ENCODE results near the gene DDX52. TPM values are rescaled to one million over a fixed set of nuclear protein-coding genes. Genes with fewer than 3 reads are reported as not detected.
"Not testable (repeated sequence)": the region's sequence is repeated elsewhere in the genome, so short reads cannot be mapped to it uniquely, and the experiment has no call there.

DDX52 gene, protein sequence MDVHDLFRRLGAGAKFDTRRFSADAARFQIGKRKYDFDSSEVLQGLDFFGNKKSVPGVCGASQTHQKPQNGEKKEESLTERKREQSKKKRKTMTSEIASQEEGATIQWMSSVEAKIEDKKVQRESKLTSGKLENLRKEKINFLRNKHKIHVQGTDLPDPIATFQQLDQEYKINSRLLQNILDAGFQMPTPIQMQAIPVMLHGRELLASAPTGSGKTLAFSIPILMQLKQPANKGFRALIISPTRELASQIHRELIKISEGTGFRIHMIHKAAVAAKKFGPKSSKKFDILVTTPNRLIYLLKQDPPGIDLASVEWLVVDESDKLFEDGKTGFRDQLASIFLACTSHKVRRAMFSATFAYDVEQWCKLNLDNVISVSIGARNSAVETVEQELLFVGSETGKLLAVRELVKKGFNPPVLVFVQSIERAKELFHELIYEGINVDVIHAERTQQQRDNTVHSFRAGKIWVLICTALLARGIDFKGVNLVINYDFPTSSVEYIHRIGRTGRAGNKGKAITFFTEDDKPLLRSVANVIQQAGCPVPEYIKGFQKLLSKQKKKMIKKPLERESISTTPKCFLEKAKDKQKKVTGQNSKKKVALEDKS
- 10 to 100 TPM; 24.9 to 26.2 TPM for total RNA-seq

DNA sequence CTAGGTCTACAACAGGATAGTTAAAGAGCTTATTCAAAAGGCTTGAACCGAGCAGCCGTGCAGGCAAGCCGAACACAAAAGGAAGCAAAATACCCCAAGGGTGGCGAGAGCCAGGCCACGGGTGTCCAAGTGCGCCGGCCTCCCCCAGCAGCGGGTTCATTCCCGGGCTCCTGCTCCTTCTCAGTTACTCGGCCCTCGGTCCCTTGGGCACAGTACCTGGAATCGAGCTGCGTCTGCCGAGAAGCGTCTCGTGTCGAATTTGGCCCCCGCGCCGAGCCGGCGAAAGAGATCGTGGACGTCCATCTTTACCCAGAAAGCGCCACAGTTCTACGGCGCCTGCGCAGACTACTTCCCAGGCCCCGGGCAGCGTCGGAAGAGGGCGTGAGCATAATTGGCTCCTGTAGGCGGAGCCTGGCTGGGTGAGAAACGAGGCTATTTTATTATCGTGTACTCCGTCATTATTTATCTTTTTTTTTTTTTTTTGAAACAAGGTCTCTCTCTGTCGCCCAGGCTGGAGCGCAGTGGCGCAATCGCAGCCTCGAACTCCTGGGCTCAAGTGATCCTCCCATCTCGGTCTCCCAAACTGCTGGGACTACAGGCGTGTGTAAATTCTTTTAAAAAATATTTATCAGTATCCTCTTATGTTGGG, at the start of gene DDX52:
DDX52 (minus strand) TSS at position 329 of the 649 bp plus-strand sequence; CDS start at position 303, 26 bp downstream.
- Mint-ChIP-seq H3K27ac (peak within 1 kb of the TSS; percentile 78), H3K27me3 (peaks cover 18% of the 10 kb centered on the region), H3K4me1 (ENCODE audit: low read depth) (peaks cover 23% of the 10 kb centered on the region), H3K9me3 (no peaks in the 10 kb centered on the region), H3K4me3 (peak within 1 kb of the TSS; percentile 92), H3K36me3 (peaks cover 18% of the 10 kb centered on the region)
- DNase-seq, result peak; percentile 93
- intact Hi-C loops (cut with micrococcal nuclease), result loop anchor here (2.0 to 10.0 kb wide), 4 partner anchors 34 to 149 kb away; partner anchors contain the start of gene SYNRG
- POLR2A ChIA-PET, result no interaction called here
- CTCF ChIA-PET, result interaction anchor here (1.8 kb wide), 1 partner anchor 149 kb away, joined by 5 read pairs; no protein-coding TSS in a partner anchor

DNA sequence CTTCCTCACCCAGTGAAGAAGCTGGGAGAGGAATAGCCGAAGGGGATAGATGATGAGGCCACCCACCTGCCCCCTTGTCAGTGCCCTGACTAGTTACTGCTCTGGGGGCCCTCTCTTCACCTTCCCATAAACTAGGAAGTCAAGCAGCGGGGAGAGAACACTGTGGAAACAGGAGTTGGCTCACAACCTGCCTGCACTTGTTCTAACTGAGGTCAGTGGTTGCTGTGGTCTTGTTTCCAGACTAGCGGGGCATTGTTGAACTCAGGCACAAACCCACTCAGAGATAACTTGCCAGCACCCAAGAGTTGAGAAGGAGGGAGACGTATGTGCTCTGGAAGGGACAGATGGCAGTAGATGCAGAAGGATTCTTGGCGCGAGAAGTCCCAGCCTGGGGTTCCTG, 48.6 kb upstream of the DDX52 start:
- Mint-ChIP-seq H3K4me3 (no peak overlapping the region), H3K4me1 (ENCODE audit: low read depth) (peaks cover 2% of the 10 kb centered on the region), H3K27me3 (peaks cover 7% of the 10 kb centered on the region), H3K9me3 (peaks cover 4% of the 10 kb centered on the region), H3K27ac (no peak overlapping the region), H3K36me3 (no peaks in the 10 kb centered on the region)
- ChIA-PET POLR2A (no interaction called here), CTCF (no interaction called here)
- no peak for DNase-seq
- intact Hi-C loops (cut with micrococcal nuclease), result no loop called here

DNA sequence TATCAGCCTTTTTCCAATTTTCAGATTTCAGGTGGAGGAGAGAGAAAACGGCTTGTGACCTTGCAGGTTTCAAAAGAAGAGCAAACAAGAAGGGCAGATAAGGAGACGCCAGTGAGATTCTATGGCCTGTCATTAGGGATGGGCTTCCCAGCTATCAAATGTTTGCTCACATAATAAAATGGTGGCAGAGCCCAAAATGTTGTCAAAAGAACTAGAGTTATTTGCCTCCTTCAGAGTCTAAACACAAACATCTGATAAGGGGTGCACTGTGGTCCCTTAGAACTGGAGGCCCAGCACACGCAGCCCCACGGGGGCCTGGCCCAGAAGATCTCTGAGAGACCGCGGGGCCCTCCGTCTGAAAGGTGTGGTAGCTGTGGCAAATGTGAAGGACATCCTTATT, 46.1 kb upstream of the DDX52 start:
- no peak overlapping the region for H3K4me3 Mint-ChIP-seq
- ChIA-PET CTCF (interaction anchor here (1.4 kb wide), 1 partner anchor 11 kb away, joined by 6 read pairs; no protein-coding TSS in a partner anchor), POLR2A (no interaction called here)
- no peak overlapping the region for H3K27ac Mint-ChIP-seq
- no peaks in the 10 kb centered on the region for H3K4me1 Mint-ChIP-seq (ENCODE audit: low read depth)
- H3K36me3 Mint-ChIP-seq, result no peaks in the 10 kb centered on the region
- DNase-seq, result no peak
- H3K9me3 Mint-ChIP-seq, result no peaks in the 10 kb centered on the region
- intact Hi-C loops (cut with micrococcal nuclease), result no loop called here
- no peaks in the 10 kb centered on the region for H3K27me3 Mint-ChIP-seq

DNA sequence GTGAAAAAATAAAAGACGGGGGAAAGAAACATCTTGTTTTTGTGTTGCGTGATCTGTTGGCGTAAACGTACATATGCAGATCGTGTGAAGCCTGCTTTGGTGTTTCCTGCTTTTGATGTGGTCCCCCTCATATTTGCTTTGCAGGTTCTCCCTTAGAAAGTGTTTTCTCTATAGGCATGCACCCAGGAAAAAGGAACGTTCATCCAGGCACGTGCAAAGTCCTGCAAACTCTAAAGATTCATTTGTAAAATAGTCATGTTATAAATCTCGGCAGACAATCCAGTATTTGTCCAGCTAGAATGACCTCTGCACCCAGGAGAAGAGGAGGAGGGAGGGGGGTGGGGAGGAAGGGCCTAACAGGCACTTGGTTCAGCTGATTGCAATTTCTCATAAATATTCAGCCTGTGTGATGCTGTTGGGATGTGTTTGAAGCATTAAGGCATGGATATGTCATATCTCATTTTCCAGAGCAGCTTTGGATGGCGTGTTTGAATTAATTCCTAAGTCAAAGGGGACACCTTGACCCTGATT, 40.3 kb upstream of the DDX52 start:
- no peak overlapping the region for H3K4me3 Mint-ChIP-seq
- H3K36me3 Mint-ChIP-seq, result no peaks in the 10 kb centered on the region
- intact Hi-C loops (cut with micrococcal nuclease), result no loop called here
- peaks cover 2% of the 10 kb centered on the region for H3K9me3 Mint-ChIP-seq
- ChIA-PET POLR2A (no interaction called here), CTCF (no interaction called here)
- H3K4me1 Mint-ChIP-seq (ENCODE audit: low read depth), result peaks cover 2% of the 10 kb centered on the region
- DNase-seq, result no peak
- H3K27me3 Mint-ChIP-seq, result peaks cover 3% of the 10 kb centered on the region
- no peak overlapping the region for H3K27ac Mint-ChIP-seq

DNA sequence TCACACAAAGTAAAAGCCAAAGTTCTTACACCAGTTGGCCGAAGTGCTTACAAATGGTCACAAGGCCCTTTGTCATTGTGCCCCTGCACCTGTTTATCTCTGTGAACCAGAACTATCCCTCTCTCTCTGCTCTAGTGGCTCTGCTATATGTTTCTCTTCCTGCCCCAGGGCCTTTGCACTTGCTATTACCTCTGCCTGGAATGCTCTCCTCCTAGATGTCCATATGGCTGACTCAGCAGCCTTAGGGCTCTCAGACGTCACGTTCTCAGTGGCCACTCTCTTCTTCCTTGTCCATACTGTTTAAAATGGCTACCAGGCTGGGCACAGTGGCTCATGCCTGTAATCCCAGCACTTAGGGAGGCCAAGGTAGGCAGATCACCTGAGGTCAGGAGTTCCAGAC, 38.8 kb upstream of the DDX52 start:
- ChIA-PET POLR2A (no interaction called here), CTCF (no interaction called here)
- Mint-ChIP-seq H3K9me3 (peaks cover 4% of the 10 kb centered on the region), H3K27ac (no peak overlapping the region), H3K4me1 (ENCODE audit: low read depth) (peaks cover 2% of the 10 kb centered on the region), H3K4me3 (no peak overlapping the region), H3K27me3 (peaks cover 5% of the 10 kb centered on the region), H3K36me3 (no peaks in the 10 kb centered on the region)
- intact Hi-C loops (cut with micrococcal nuclease), result no loop called here
- DNase-seq, result no peak

DNA sequence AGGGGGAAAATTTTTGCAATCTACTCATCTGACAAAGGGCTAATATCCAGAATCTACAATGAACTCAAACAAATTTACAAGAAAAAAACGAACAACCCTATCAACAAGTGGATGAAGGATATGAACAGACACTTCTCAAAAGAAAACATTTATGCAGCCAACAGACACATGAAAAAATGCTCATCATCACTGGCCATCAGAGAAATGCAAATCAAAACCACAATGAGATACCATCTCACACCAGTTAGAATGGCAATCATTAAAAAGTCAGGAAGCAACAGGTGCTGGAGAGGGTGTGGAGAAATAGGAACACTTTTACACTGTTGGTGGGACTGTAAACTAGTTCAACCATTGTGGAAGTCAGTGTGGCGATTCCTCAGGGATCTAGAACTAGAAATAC, 36.7 kb upstream of the DDX52 start:
- H3K4me1 Mint-ChIP-seq (ENCODE audit: low read depth); H3K9me3 Mint-ChIP-seq; CTCF ChIA-PET; H3K27ac Mint-ChIP-seq; POLR2A ChIA-PET; H3K4me3 Mint-ChIP-seq; DNase-seq; H3K36me3 Mint-ChIP-seq; intact Hi-C loops (cut with micrococcal nuclease): not testable (repeated sequence)
- H3K27me3 Mint-ChIP-seq, result peaks cover 16% of the 10 kb centered on the region

DNA sequence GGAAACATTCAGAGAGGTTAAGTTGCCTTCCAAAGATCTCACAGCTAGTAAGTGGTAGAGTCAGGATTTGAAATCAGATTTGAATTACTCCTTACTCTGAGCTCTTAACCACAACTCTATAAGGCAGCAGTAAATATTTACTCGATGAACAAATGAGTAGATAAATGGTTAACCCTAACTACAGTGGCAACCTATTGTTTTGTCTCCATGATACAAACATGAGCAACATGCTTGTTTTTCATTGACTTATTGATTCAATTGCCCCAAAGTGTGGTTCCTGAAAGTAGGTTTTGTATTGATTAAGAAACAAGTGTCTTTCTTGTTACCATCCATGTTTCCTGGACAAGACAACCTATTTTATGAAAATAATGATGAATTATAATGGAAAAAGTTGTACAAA, 34.8 kb upstream of the DDX52 start:
- no peak overlapping the region for H3K27ac Mint-ChIP-seq
- H3K4me1 Mint-ChIP-seq (ENCODE audit: low read depth), result no peaks in the 10 kb centered on the region
- peaks cover 17% of the 10 kb centered on the region for H3K27me3 Mint-ChIP-seq
- peaks cover 4% of the 10 kb centered on the region for H3K9me3 Mint-ChIP-seq
- intact Hi-C loops (cut with micrococcal nuclease), result no loop called here
- H3K36me3 Mint-ChIP-seq, result no peaks in the 10 kb centered on the region
- no peak for DNase-seq
- CTCF ChIA-PET, result no interaction called here
- POLR2A ChIA-PET, result no interaction called here
- no peak overlapping the region for H3K4me3 Mint-ChIP-seq

DNA sequence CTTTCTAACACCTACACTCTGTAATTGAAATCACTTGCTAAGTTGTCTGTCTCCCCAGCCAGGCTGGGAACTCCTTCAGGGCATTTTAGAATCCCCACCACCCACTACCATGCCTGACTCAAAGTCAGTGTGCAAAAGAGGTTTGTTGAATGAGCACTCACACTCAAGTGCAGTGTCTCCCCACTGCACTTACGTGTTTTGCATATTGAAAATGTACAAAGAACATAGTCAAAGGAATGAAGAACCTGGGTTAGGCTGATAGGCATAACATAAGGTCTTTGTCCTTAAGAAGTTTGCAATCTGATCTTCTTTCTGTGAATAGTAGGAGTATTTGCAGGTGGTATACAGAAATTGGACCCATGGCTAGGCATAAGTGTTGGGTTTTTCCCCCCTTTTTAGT, 33.8 kb upstream of the DDX52 start:
- Mint-ChIP-seq H3K27me3 (peaks cover 17% of the 10 kb centered on the region), H3K36me3 (no peaks in the 10 kb centered on the region), H3K9me3 (peaks cover 4% of the 10 kb centered on the region), H3K4me3 (no peak overlapping the region), H3K4me1 (ENCODE audit: low read depth) (no peaks in the 10 kb centered on the region), H3K27ac (no peak overlapping the region)
- intact Hi-C loops (cut with micrococcal nuclease), result no loop called here
- CTCF ChIA-PET, result no interaction called here
- POLR2A ChIA-PET, result no interaction called here
- DNase-seq, result no peak

DNA sequence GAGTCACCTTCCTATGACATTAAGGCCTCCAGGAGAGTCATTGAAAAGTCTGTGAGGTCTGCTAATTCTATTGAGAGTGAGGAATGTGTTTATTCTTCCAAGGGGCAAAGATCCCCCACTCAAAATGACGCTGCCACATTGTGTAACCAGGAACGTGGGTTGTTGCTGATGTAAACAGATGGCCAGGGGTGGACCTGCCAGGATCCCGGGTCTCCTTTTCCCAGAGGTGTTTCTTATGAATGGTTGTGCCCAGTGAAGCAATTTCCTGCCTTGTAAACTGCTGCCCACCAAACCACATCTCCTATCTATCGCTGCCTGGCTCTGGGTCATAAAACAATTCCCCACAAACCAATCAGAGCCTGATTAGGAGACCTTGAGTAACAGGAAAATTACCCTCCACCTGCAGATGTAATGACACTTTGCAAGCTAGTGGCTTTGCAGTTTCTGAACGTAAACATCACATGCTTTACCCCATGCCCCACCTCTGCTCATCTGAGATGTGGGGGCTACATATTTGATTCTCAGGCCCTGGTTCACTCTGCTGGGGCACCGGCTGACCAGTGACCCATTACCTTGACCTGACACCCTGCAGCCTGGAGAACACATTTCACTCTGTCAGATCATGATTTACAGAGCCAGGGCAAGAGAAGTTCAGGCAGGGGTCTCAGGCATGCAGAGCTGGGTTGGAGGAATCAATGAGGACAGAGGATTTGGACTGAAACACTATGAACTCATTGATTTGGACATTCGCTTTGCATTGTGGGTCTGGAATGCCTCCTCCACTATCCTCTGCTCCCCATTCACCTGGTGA, 33.1 kb upstream of the DDX52 start:
- CTCF ChIA-PET, result no interaction called here
- Mint-ChIP-seq H3K4me1 (ENCODE audit: low read depth) (no peaks in the 10 kb centered on the region), H3K9me3 (peaks cover 4% of the 10 kb centered on the region), H3K4me3 (no peak overlapping the region), H3K36me3 (no peaks in the 10 kb centered on the region), H3K27me3 (peaks cover 17% of the 10 kb centered on the region), H3K27ac (no peak overlapping the region)
- no peak for DNase-seq
- POLR2A ChIA-PET, result no interaction called here
- intact Hi-C loops (cut with micrococcal nuclease), result no loop called here

DNA sequence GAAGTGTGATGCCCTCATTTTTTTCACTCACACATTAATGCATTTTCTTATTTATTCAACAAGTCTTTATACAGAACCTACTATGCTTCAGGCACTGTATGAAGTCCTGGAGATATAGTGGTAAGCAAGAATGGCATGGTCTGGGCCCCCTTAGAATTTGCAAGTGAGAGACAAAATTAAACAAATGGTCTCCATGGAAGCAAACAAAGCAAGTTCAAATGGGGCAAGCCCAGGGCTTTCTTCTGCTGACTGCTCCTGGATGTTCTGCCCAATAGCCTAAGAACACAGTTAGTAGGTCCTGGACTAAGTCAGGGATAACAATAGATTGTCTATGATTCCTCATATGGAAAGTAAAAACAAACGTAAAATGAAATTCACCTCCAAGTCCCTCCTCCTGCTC, 31.3 kb upstream of the DDX52 start:
- Mint-ChIP-seq H3K4me3 (no peak overlapping the region), H3K36me3 (no peaks in the 10 kb centered on the region), H3K9me3 (peaks cover 4% of the 10 kb centered on the region), H3K27ac (no peak overlapping the region), H3K4me1 (ENCODE audit: low read depth) (no peaks in the 10 kb centered on the region), H3K27me3 (peaks cover 17% of the 10 kb centered on the region)
- intact Hi-C loops (cut with micrococcal nuclease), result no loop called here
- ChIA-PET CTCF (no interaction called here), POLR2A (no interaction called here)
- no peak for DNase-seq

DNA sequence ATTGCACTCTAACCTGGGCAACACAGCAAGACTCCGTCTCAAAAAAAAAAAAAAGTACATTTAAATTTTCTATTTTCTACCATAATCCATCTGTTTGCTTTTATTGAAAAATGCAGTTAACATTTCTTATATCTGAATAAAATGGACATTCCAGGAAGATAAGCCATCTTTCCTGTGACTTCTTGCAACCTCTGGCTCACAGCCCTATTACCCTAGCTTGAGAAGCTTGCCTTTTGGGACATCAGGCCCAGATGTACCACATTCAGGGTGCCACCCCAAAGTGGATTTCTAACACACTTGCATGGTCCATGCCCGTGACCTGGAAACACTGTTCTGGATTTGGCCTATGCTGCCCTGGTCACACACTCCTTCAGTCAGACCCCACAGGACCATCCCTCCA, 30.1 kb upstream of the DDX52 start:
- no peaks in the 10 kb centered on the region for H3K36me3 Mint-ChIP-seq
- peaks cover 13% of the 10 kb centered on the region for H3K27me3 Mint-ChIP-seq
- H3K4me1 Mint-ChIP-seq (ENCODE audit: low read depth), result no peaks in the 10 kb centered on the region
- DNase-seq, result no peak
- H3K4me3 Mint-ChIP-seq, result no peak overlapping the region
- ChIA-PET POLR2A (no interaction called here), CTCF (no interaction called here)
- H3K9me3 Mint-ChIP-seq, result peaks cover under 1% of the 10 kb centered on the region
- no peak overlapping the region for H3K27ac Mint-ChIP-seq
- intact Hi-C loops (cut with micrococcal nuclease), result no loop called here

DNA sequence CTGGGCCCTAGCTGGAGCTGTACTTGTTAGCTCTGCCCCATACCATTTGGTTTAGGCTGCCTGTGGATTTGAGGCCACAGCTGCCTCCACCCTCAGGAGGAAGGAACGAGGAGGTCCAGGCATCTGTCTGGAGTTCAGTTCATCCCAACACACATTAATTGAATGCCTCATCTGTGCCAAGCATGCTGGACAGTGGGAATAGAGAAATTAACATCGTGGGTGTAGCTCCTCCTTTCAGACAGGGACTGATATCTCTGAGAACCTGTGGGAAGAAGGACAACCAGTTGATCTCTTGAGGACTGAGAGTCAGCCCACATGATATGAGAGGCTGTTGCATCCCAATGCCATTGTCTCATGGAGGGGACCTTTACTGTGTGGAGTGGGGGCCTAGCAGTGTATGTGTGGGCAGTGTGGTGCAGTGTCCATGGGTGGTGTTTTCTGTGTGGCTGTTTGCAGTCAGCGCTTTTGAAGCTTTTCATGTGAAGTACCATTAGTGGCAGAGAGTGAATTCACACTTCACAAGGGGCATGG, 29.4 kb upstream of the DDX52 start:
- H3K36me3 Mint-ChIP-seq, result no peaks in the 10 kb centered on the region
- H3K9me3 Mint-ChIP-seq, result no peaks in the 10 kb centered on the region
- H3K4me1 Mint-ChIP-seq (ENCODE audit: low read depth), result no peaks in the 10 kb centered on the region
- H3K4me3 Mint-ChIP-seq, result no peak overlapping the region
- CTCF ChIA-PET, result no interaction called here
- no peak overlapping the region for H3K27ac Mint-ChIP-seq
- peaks cover 13% of the 10 kb centered on the region for H3K27me3 Mint-ChIP-seq
- intact Hi-C loops (cut with micrococcal nuclease), result no loop called here
- no peak for DNase-seq
- POLR2A ChIA-PET, result interaction anchor here (0.6 kb wide), 1 partner anchor 121 kb away, joined by 3 read pairs; no protein-coding TSS in a partner anchor

Data from activated CD4-positive, alpha-beta memory T cell treated with anti-CD3 and anti-CD28 coated beads for 36 hours (primary cell).